Omental fat pad (tissue), 4 donors: ENCODE results near the gene VPS50. TPM values are rescaled to one million over a fixed set of nuclear protein-coding genes. Genes with fewer than 3 reads are reported as not detected.

Experiments
- ATAC-seq: fragments of 150-250 bp; one replicate; pipeline ENCODE4 v1.9.1; 2016; ENCODE audit warnings: mild to moderate bottlenecking, moderate library complexity; ENCODE audit not compliant: low FRiP score
- DNase-seq: peaks from one replicate; pipeline ENCODE4 v3.0.0-alpha.2; 2019; ENCODE audit warnings: low spot score
- total RNA-seq, 4 donors: library from RNA; depleted of rRNA; stranded (reverse); fragments of >200 nt; gene quantifications; one replicate each; pipeline ENCODE4 v1.1.0, GENCODE V29; 2016
- TF ChIP-seq, protein P1 (sequence below), 3 donors: fragments of 450-650 bp; IDR thresholded peaks; one replicate each; pipeline ENCODE4 v1.5.1; 2016 to 2017; ENCODE audit warnings: antibody characterized with exemption in 3 of 3, mild to moderate bottlenecking in 3 of 3, moderate library complexity in 2 of 3

VPS50 gene
- total RNA-seq, 4 donors from 2014 or later: 11.3 to 33.7 (median 14.2) TPM

DNA sequence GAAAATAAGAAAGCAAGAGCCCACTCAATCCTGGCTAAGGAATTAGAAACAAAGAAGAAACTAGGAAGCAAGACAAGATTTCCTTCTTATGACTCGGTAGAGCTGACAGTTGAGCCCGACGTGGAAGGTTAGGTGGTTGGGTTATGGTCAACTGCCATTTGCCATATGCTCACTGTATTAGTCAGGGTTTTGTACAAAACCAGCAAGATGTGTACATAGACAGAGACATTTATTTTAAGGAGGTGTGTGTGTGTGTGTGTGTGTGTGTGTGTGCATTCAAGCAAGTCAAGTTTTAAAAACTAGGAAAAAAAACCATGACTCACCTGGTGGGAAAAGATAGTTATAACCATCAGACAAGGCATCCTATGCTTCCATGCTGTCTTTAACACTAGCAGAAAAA lies 158.5 kb downstream of the VPS50 start:
- TF ChIP-seq, protein P1, sequence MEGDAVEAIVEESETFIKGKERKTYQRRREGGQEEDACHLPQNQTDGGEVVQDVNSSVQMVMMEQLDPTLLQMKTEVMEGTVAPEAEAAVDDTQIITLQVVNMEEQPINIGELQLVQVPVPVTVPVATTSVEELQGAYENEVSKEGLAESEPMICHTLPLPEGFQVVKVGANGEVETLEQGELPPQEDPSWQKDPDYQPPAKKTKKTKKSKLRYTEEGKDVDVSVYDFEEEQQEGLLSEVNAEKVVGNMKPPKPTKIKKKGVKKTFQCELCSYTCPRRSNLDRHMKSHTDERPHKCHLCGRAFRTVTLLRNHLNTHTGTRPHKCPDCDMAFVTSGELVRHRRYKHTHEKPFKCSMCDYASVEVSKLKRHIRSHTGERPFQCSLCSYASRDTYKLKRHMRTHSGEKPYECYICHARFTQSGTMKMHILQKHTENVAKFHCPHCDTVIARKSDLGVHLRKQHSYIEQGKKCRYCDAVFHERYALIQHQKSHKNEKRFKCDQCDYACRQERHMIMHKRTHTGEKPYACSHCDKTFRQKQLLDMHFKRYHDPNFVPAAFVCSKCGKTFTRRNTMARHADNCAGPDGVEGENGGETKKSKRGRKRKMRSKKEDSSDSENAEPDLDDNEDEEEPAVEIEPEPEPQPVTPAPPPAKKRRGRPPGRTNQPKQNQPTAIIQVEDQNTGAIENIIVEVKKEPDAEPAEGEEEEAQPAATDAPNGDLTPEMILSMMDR (IDR thresholded peaks at IDR 0.05): no peak
- no peak for DNase-seq
- no peak for ATAC-seq

DNA sequence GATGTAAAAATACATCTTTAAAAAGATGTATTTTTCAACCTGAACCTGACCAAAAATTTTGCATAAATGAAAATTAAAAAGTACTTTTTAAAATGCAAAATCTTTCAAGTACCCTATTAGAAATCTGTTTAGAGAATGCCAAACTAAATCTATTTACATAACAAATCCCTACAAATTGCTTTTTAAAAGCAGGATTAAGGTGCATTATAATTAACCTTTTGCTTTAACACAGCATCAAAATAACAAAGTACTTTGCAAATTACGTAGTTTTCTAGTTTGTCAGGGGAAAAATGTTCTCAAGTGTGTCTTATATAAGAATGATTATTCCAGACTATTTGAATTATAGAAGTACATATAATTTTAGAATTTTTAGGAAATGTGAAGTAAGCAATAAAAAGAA lies 160.8 kb downstream of the VPS50 start:
- DNase-seq (no peak), ATAC-seq (no peak)
- TF ChIP-seq, protein P1 (IDR thresholded peaks at IDR 0.05): no peak

DNA sequence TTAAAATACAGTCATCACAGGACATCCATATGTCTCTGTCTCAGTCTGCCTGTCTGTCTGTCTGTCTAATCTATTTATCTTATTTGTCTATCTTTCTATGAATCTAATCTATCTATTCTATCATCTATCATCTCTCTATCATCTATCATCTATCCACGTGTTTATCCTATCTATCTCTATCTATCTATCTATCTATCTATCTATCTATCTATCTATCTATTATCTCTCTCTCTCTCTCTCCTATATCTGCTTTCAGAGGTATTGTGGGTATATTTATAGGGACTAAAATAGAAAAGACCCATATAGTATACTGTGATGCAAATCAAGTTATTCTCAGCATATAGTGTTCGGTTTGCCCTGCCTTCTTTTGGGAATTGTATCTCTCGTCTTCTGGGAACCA lies 167.5 kb downstream of the VPS50 start:
- no peak for DNase-seq
- no peak for ATAC-seq

DNA sequence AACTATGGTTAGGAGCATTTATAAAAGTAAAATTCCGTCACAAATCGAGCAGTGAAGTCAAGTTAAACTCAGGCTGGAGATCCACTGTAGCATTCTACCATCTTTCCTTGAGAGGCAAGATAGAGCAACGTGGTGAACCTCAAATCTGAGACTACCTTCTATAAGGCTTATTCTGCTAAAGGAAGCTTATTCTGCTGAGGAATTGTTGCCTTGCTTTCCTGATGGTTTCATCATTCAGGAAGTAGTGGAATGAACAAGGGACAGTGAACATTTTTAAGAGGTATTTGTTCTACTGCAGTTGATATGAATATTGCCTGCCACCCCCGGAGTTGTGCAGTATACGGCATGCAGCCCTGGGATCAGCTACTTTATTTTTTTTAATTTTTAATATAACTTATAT lies 170.8 kb downstream of the VPS50 start:
- DNase-seq (no peak), ATAC-seq (no peak)
- TF ChIP-seq, protein P1 (IDR thresholded peaks at IDR 0.05): no peak

More for the DNA sequence above, 167.5 kb downstream of the VPS50 start:
- TF ChIP-seq, protein P1 (IDR thresholded peaks at IDR 0.05): no peak

GRCh38 chr7:93407239-93407638 lies 175.1 kb downstream of the VPS50 start:
- DNase-seq (no peak), ATAC-seq (no peak)
- TF ChIP-seq, protein P1 (IDR thresholded peaks at IDR 0.05): no peak

DNA sequence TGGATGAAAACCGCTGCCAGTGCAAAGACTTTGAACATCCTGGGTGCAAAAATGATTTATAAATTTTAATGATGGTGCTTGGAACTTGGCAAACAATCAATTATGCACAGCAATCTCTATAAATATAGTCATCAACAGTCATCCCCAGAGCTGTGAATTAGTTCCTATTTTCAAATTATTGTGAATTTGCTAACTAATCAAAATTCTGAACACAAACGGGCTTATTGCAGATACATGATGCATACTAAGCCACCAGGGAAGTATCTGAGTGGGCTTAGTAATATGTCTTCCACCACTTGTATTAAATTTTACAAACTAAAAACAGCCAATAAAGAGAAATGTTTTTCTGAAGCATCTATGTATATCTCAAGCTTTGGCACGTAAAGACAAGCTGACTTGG lies 177.2 kb downstream of the VPS50 start:
- ATAC-seq: no peak
- TF ChIP-seq, protein P1 (IDR thresholded peaks at IDR 0.05): no peak
- no peak for DNase-seq

Other genes with a start within 250 kb of the VPS50 start
- gene SAMD9, start 114.4 kb upstream of the VPS50 start, total RNA-seq: 10 to 100 TPM in 1 of 4 donors, 1 to 10 TPM in 3; 5.5 to 17.5 (median 8.4) TPM
- gene SAMD9L, start 84.0 kb upstream of the VPS50 start, total RNA-seq: 10 to 100 TPM; 10.2 to 53.3 (median 14.5) TPM
- not detected for gene HEPACAM2, start 5.9 kb upstream of the VPS50 start, total RNA-seq